NCI-H1417 (cell line): ENCODE results near the gene NOVA2.

Experiments used
- DNase-seq, 3 experiments: peaks; one replicate each; lab custom pipeline; 2025; lab: John Stamatoyannopoulos, UW

The NOVA2 gene

DNA sequence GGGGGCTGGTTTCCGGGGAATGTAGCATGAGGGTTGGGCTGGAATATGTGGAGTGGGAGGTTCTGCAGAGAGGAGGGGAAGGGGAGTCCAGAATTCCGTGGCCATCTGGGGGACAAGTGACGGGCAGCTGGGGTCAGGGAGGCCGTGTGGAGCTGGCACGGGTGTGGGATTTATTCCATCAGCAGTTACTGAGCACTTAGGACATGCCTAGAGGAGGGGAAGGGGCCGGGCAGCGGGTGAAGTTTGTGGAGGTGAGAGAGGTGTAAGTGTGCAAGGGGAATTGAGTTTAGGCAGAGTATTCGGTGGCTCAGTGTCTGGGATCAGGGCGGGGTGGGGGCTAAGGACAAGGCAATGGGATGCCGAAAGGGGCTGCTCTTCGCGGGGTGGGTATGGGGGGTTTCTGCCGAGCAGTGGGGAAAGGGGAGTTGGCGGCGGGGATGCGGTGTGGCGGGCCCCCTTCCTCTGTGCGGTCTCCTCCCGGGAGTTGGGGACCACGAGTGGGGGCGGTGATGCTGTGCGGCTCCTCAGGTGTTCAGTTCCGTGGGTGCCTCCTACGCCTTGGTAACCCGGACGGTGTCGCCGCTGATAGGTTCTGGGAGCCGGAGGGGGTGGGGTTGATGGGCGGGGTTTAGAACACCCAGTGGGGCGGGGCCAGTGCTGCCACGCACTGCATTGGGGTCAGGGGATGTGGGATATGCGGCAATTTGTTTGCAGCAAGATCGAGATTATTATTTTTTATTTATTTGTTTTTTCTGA is 27.0 kb upstream of the NOVA2 start:
- peak in 2 of 3 experiments; percentile 30 to 50 for DNase-seq

DNA sequence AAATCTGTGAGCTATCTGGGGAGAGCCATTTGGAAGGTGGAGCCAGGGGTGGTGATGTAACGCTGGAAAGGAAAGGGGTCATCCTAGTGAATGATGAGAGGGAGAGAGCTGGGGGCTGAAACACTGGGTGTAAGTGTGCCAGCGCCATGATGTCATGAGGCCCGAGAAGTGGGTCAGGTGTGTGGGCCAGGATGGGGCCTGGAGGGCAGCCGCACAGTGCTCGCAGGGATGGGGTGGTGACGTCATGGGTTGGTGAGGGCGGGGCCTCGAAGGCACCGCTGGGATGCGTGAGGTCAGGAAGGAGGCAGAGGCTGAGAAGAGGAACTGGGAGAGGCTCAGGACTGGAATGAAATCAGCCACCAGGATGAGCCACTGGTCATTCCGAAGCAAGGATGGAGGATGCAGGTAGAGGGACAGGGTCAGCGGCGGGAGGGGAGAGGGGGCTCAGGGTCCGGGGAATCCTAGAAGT is 26.0 kb upstream of the NOVA2 start:
- DNase-seq: no peak

DNA sequence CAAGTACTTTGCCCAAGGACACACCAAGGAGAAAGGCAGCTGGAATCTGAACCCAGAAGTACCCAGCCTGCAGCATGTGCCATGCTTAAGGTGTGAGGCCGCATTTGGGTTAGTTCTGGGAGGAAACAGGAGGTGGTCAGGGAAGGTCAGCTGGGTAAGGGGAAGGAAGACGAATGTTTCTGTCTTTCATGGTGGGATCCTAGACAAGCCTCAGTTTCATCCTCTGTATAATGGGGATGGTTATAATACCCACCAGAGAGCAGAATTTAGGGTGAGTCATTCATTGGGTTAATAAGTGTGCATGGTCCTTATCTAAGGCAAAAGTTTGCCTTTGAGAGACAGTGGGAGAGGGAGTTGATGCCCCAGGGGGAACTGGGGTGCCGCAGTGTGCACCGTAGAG is 25.2 kb upstream of the NOVA2 start:
- DNase-seq: no peak

DNA sequence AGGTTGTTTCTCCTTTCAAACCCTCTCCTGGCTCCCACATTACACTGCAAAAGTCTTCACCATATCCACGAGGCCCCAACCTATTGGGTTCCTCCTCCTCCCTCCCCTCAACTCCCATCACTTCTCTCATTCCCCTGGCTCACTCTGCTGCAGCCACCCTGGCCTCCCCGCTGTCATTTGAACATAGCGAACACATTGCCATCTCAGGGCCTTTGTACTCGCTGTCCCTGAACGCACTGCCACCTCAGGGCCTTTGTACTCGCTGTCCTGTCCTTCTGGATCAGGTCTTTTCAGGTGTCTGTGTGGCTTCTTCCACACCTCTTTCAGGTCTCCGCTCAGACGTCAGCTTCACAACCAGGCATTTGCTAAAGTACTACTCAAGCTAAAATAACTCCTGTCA is 23.3 kb upstream of the NOVA2 start:
- DNase-seq: no peak

DNA sequence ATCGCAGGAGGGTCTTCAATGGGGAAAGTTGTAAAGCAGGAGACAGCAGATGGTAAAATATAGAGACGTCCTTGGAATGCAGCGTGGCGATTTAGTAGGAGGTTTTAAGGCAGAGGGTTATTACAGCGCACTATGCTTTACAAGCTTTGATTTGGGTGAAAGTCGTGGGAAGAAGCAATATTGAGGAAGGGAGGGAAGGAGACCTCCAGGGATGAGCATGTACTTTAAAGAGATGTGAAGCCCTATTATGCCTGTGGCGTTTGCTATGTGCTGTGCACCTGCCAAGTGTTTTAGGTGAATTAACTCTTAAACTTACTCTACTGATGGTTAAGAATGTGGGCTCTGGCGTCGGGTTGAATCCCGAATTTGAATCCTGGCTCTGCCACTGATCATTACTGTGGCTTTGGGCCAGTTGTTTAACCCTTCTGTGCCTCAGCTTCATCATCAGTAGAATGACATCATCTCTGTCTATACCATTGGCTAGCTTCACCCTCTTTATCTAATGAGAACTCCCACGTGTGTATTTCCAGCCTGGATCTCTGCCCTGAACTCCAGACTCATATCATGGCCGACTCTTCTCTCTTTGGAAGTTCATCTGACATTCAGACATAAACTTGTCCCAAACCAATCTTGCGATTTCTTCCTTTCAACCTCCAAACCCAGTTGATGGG is 22.2 kb upstream of the NOVA2 start:
- no peak for DNase-seq

DNA sequence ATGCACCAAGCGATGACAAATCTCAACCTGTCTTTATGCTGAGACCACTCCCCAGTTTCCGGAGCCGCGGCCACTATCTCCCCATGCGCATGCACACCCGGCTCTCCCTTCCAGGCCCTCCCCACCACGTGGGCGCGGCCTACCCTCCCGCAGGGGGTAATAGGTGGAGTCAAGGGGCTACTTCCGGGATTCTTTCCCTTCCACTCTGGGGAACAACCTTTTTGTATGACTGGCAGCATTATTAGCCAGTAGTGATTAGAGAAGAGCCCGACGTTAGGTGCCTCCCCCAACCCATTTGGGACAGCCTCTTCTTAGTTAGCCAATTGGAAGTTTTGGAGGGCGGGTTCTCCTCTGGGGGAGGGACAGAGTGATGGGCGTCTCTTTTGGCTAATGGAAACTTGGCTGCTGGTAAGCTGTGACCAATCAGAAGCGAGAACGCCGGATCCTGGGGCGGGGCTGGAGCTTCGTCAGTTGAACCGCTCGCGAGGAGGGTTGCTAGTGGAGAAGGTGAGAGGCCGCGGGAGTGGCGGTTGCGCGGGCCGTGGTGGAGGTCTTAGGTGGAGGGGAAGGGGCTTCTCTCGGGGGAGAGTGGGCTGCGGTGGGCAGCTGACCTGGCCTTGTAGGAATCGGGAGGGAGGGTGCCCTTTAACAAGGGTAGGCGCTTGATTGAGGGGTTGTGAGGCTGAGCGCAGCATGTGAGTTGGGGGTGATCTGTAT is 21.5 kb upstream of the NOVA2 start, which contains the start of gene CCDC61:
TSS of gene CCDC61 (plus strand) at position 470 of the 717 bp plus-strand sequence. CDS start 7,552 bp downstream, outside the sequence.
- DNase-seq: peak; percentile 99 to 100 (median 100)

DNA sequence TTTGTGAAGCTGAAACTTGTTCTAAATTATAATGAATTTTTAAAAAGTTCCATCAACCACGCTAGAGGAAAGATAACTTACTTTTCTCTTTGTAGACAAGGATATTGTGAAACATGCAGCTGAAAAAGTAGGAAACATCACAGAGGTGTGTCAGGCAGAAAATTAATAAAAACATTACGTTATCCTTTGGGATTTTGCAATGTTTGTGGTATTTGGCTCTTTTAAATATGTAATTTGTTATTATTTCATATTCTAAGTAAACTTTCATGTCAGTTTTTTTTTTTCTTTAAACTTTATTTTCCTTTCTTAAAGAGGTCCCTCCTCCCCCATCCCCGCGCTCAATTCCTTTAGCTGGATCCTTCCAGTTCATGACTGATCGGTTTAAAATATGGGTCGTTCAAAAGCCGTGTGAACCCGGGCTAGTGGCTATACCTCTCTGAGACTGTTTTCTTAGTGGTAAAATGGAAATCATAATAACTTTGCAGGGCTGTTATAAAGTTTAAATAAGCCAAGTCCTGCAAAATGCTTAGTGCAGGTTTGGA is 20.9 kb upstream of the NOVA2 start:
- DNase-seq: no peak

DNA sequence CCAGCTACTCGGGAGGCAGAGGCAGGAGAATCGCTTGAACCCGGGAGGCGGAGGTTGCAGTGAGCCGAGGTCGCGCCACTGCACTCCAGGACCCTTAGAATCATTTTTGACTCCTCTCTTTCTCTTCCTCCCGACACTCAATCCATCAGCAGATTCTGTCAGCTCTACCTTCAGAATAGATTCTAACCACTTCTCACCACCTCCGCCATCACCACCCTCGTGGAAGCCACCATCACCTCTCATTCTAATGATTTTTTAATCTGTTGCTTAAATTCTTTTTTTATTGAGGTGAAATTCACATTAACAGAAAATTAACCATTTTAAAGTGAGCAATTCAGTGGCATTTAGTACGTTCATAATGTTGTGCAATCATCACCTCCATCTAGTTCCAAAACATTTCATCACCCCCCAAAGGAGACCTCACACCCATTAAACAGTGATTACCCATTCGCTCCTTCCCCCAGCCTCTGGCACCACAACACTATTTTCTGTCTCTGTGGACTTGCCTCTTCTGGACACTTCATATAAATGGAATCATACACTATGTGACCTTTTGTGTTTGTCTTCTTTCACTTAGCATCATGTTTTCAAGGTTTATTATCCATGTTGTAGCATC is 16.6 kb upstream of the NOVA2 start:
- DNase-seq: no peak

DNA sequence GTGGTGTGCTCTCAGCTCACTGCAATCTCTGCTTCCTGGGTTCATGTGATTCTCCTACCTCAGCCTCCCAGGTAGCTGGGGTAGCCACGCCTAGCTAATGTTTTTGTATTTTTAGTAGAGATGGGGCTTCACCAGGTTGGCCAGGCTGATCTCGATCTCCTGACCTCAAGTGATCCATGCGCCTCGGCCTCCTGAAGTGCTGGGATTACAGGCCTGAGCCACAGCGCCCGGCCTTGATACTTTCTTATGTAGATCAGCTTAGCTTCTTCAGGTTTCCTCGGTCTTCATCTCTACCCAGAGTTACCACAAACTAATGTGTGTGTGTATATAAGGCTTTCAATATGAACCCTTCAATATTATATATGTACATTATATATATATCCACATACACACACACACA is 11.7 kb upstream of the NOVA2 start:
- no peak for DNase-seq

DNA sequence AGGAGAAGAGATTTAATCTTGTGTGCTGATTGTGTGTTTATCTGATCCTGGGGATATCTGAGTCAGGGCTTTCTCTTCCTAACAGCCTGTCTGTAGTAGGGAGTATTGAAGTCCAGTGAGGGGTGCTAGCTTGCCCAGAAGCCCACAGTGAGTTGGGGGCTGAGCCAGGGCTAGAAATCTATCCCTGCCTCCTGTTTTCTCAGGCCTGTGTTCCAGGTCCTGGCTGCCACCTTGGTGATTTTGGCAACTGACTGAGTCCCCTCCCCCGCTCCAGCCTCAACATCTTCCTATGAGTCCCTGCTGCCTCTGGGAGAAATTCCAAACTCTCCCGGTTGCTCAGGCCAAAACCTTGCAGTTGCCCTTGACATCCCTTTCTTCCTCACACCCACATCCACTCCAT is 7.7 kb upstream of the NOVA2 start:
- no peak for DNase-seq

DNA sequence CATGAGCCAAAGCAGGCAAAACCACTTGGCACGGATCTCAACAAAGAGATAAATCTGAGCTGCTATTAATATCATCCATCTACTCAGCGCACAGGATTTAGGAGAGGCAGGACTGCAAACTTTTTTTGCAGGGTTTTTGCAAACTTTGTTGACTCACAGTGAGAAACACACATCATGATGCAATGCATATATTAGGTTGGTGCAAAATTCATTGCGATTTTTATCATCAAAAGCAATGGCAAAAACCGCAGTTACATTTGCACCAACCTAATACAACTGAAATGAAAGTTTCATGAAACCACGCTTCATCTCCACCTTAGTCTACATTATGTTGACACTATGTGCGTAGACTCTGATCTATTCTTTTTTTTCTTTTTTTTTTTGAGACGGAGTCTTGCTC is 4.5 kb upstream of the NOVA2 start:
- DNase-seq: no peak

DNA sequence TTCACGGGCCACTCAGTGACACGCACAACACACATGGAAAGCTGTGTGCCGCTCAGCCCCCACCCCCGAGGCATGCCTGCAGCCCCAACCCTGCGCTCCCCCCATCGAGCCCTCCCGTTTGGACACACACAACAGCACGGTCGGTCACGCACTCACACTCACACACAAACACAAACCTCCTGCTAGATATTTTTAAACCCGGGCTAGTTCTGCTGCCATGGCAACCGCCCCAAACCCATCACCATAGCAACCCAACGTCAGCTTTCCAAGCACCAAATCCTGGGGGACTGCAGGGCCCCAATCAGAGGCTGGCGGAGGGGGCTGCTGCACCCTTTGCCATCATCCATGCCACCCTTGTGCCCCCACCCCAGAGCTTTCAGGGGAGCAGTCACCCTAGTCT is 2.5 kb upstream of the NOVA2 start:
- peak in 2 of 3 experiments; percentile 31 to 61 for DNase-seq

DNA sequence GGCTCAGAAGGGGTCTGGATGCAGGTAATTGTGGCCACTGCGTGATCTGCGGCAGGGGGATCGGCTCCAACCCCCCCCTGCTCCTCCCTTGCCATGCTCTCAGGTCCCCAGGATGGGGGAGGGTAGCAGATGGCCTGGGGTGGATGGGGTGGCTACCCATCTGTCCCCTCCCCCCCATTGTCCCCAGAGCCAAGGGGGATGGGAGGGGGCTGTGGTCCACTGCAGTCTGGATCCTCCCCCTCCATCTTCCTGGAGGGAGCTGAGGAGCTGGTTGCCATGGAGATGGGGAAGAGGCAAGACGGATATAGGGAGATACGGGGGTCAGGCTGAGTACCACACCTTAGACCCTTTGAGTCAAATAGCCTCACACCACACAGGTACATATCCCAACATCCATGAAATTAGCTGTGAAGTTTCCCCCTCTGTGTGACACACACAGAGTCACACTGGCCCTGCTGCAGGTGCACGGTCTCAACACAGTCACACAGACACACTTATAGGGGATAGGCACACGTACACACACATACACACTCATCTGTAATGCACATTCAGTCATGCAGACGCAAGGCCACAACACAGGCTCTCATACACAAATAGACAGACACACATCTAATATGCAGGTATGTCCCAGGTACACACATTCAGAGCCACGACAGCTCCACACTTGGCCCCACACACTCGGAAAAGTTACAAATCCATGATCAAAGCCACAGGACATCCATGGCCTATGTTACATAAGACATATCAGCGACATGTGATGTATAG is 1.8 kb upstream of the NOVA2 start:
- peak in 2 of 3 experiments; percentile 10 to 65 for DNase-seq

DNA sequence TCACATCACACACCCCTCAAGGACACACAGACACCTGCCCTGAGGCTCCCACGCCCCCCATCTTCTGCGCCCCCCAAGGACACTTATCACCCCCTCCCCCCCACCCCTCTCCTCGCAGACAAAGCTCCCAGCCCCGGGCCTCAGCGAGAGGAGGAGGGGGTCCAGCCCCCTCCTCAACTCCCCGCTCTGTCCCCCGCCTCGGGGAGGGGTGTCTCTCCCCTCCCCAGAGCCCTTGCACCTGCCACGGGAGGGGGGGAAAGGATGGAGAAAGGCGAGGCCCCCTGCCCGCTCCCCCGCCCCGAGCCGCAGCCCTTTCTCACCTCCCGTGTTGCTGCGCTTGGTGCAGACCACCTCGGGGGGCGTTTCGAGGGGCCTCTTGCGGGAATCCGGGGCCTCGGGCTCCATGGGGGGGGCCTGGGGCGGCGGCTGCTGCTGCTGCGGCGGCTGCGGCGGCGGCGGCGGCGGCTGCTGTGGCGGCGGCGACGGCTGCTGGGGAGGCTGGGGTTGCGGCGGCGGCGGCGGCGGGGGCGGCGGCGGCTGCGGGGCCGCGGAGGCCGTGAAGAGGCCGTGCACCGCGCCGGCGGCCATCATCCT is 621 bp downstream of the NOVA2 start:
- DNase-seq: peak in 2 of 3 experiments; percentile 34 to 41

DNA sequence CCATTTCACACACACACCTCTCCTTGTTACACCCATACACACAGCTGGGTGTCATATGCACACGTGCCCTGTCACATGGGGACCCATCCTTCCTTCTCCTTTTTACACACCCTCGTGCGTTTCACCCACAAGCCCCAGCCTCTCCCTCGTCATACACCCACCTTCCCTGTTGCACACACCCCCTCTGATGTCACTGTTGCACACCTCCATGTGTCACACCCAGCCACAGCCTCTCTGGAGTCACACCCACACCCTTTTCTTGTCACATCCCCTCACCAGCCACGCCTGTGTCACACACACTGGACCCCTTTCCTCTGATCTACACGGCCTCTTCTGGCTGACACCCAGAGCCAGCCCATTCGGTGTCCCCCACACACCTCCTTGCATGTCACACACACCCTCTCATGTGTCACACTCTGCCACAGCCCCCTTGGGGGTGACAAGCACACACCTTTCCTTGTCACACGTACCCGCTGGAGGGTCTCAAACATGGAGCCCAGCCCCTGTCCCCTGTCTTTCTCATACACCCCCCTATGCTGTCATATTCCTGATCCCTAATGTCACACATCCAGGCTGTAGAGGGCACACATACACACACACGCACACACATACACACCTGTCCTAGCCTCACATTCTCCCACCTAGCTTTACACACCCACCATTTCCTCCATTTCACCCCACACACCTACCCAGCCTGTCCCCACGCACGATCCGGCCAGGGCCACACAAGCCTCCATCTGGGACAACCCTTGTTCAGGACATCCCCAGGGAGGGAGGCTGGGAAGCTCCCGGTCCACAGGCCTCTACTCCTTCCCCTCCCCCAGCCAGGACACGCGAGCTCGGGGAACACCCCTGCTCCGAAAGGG is 1.4 kb downstream of the NOVA2 start:
- peak in 1 of 3 experiments; percentile 26 for DNase-seq

DNA sequence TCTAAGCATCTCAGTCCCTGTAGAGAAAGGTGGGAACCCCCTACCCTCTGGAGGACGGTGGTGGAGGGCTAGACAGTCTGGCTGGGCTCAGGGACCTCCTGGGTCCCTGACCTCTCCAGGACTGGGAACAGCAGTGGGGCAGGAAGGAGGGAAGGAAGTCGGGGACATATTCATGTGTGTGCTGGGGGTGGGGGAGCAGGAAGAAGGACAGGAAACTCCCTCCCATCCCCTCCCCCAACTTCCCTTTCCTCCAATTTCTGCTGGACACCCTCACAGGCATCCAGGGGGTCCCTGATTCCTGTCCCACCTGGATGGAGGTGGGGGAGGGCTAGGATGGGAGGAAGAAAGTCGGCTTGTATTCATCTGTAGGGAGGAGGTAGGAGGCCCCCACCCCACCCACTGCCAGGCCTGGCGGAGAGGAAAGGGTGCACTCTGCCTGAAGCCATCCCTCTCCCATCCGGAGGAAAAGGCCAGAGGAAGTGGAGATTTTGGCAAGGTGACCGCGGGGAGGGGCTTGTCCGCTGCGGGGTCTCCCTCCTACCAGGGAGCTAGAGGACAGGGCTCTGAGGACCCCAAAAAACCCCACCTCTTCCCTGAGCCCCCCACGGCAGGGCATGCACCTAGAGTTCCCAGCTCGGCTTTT is 2.3 kb downstream of the NOVA2 start:
- DNase-seq: no peak

DNA sequence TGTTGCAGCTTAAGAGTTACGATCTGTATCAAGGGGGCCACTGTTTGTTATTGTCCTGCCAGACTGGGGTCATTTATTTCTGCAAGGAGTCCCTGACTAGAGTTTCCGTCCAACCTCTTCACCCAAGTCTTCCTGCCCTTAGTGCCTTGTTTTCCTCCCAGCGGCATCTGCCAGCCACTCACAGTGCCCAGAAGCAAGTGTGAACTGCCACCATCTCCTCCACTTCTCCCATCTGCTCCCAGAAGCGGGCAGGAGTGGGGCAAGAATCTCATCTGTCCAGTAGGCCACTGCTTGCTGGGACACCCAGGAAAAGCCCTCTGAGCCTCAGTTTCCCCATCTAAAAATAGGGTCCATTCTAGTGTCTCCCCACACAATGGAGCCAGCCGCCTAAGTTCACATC is 4.0 kb downstream of the NOVA2 start:
- no peak for DNase-seq

DNA sequence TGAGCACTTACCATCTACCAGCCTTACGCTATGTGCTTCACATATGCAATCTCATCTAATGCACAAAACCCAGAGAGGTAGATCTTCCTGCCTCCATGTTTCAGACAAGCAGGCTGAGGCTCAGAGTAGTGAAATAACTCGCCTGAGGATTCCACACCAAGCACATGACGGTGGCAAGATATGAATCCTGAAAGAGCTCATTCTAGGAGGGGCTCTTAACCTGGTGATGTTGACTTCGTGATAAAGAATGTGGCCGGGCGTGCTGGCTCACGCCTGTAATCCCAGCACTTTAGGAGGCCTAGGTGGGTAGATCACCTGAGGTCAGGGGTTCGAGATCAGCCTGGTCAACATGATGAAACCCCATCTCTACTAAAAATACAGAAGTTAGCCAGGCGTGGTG is 5.0 kb downstream of the NOVA2 start:
- DNase-seq: no peak

DNA sequence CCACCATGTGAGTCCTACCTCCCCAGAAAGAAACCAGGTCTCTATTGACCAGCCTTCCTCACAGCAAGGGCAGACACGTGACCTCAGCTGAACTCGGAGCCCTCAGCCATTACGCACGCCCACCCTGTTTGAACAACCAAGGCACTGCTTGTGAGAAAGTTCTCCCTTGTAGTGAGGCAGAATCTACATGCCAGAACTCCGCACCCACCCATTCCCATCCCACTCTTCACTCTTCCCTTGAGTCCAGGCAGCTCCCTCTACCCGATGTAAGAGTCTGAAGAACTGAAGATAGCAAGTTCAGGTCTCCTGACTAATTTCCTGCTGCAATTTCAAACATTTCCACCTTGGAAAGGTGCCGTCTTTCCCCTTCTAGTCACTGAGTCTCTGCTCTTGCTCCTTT is 6.4 kb downstream of the NOVA2 start:
- DNase-seq: no peak
